HG02610 (cell line): Measurements from ENCODE around the gene CLEC16A.

Experiments used
- ATAC-seq: cut with Tn5 transposase; IDR thresholded peaks from one replicate; pipeline ENCODE4 v1.9.1; 2021; ENCODE audit warnings: mild to moderate bottlenecking, moderate library complexity; ENCODE audit not compliant: unreplicated experiment

The CLEC16A gene

DNA sequence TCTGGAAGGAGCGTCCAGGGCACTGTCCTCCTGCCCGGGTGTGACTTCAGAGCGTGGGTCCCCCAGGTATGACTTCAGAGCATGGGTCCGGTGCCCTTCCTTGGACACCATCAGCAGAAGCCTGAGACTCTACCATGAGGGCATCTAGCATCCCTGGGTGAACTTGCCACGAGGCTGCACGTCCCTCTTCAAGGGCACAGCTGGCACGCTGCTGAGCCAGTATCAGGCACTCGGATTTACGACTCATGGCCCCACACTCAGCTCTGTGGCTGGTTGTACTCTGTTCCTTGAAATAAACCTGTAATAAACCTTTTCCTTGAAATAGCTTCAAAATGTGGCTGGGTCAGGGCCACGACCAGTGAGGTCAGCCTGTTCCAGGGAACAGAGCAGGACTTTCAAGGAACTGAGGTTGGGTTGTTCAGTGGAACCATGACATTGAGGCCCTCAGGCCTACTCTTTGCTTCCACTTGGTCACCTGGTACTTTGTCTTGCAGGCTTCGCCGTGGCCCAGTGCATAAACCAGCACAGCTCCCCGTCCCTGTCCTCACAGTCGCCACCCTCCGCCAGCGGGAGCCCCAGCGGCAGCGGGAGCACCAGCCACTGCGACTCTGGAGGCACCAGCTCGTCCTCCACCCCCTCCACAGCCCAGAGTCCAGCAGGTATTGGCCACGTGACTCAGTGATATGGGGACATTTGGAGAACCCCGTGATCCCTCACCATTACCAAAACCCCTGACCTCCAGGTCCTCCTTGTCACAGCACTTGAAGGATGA, 221.7 kb downstream of the CLEC16A start:
- ATAC-seq: no peak

GRCh38 chr16:11167581-11167980, 223.2 kb downstream of the CLEC16A start:
- no peak for ATAC-seq

DNA sequence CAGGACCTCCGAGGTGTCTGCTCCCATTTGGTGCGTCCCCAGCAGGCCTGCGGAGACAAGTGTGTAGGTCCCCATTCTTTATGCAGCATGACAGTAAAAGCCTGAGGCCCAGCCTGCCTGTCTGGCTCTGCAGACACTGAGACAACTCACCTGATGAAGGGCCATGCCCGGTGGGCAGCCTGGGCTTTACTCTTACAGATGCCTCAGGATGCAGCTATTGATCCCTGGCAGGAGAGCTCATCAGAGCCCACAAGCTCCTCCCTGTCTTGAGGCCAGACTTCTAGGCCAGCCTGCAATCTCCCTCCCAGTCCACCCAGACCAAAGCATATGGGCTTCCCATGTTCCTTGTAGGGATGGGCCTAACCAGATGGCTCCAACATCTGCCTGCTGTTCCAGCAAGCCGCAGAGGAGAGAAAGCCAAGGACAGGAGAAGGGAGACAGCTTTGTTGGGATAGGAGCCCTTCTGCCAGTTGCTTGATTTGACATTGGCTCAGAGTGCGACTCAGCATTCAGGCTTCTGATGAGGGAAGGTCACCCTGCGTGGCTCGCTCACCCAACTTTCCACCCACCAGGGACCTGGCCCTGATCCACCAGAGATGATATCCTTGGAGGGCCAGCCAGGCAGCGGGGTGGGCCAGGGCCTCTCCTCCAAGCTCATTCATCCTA, 224.2 kb downstream of the CLEC16A start:
- no peak for ATAC-seq

- no peak for ATAC-seq
Measured at GRCh38 chr16:11169641-11170040, 225.3 kb downstream of the CLEC16A start.

GRCh38 chr16:11170201-11170600, 225.8 kb downstream of the CLEC16A start:
- no peak for ATAC-seq

GRCh38 chr16:11170696-11171447, 226.5 kb downstream of the CLEC16A start:
- no peak for ATAC-seq

GRCh38 chr16:11171448-11171709, 227.0 kb downstream of the CLEC16A start:
- no peak for ATAC-seq

DNA sequence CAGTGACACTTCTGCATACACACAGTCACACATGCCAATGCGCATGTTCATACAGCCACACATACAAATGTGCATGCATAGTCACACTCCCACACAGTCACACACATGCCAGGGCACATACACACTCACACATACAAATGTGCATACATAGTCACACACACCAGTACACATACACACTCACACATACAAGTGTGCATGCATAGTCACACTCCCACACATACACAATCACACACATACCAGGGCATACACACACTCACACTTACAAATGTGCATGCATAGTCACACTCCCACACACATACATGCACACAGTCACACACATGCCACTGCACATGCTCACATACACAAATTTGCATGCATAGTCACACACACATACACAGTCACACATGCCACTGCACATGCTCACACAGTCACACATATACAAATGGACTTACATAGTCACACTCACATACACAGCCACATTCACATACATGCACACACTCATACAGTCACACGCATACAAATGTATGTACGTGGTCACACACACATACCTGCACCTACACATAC, 227.5 kb downstream of the CLEC16A start:
- no peak for ATAC-seq

DNA sequence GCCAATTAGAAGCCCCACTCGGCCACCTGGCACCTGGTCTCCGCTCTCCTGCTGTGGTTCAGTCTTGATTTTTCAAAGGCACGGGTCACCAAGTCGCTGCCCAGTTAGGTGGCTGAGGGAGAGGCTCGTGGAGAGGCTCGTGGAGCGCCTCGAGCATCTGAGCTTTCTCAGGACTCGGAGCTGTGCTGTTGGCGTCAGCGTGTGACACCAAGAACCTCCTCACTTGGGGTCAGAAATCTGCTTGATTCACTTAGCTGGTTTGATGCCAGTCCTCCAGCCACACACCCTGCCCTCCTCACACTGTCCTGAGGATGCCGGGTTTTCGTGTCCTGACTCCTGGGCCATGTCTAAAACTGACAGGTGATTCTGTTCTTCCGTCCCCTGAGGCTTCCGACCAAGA, 229.1 kb downstream of the CLEC16A start:
- no peak for ATAC-seq

DNA sequence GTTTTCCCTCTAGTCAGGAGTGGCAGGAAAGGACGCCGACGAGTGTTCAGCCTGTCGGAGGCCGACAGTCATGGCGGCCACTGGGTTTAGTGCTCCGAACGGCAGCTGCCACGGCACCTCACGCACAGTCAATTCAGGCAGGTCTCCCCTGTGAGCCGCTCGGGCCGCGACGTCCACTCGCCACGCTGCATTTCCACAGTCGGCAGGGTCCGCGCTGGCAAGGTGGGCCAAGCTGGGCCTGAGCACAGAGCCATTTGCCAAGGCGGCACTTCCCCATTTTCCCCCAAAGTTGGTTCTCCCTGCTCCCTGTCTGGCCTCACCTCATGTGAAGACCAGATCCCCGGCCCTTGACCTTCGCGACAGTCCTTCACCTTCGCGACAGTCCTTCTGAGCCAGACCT, 229.8 kb downstream of the CLEC16A start:
- ATAC-seq: no peak

- peak; percentile 6 for ATAC-seq
Measured at GRCh38 chr16:11175106-11175786, 230.9 kb downstream of the CLEC16A start.

DNA sequence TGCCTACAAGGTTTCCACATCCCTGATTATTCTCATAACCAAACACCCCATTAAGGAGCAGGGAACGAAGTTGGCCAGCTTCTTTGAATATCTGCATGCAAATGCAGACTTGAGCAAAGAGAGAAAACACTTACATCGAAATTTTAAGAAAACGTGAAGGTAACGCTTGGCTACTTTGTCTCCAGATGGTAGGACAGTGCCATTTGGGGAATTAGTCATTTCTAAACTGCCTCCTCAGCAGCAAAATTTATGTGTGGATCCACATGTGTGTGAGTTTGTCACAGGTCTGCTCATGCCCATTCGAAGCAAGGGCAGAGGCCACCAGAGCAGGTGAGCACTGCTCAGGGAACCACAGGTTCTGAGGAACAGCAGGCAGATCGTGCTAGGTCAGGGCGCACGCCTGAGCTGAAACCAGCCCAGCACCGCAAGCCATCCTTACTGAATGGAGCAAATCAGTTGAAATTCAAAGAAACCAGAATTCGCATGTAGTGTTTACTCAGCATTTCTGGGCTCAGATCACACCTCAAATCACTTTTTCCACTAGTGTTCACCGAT, 231.5 kb downstream of the CLEC16A start:
- peak; percentile 55 for ATAC-seq

- ATAC-seq: no peak
Measured at GRCh38 chr16:11177578-11178160, 233.3 kb downstream of the CLEC16A start.

GRCh38 chr16:11178424-11178823, 234.1 kb downstream of the CLEC16A start:
- ATAC-seq: no peak

DNA sequence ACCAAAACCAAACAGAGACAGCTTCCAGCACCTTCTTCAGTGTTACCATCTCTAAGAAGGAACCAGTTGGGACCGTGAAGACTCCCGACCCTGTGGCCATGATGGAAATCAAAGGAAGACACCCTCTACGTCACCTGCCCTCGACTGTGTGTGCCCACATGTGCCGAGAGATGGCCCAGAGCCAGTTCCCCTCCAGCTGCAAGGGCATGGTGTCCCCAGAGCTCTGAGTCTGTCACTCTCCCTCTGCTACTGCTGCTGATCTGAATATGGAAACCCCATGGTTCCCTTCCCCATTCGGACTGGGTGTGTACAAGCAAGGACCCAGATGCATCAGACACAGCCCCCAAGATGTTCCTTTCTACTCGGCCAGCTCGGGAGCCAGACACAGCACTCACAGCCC, 235.2 kb downstream of the CLEC16A start:
- no peak for ATAC-seq

DNA sequence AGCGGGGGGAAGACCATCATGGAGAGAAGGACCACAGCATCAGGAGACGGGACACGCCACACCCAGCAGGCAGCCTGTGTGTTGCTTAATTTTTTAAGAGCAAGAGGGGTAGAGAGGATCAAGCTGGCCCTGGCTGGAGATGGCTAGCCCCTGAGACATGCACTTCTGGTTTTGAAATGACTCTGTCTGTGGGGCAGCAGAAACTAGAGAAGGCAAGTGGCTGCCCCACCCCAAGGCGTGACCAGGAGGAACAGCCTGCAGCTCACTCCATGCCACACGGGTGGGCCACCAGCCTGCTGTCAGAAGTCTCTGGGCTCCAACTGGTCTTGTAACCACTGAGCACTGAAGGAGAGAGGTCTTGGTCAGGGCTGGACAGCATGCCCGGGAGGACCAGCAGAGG, 236.1 kb downstream of the CLEC16A start:
- ATAC-seq: no peak

DNA sequence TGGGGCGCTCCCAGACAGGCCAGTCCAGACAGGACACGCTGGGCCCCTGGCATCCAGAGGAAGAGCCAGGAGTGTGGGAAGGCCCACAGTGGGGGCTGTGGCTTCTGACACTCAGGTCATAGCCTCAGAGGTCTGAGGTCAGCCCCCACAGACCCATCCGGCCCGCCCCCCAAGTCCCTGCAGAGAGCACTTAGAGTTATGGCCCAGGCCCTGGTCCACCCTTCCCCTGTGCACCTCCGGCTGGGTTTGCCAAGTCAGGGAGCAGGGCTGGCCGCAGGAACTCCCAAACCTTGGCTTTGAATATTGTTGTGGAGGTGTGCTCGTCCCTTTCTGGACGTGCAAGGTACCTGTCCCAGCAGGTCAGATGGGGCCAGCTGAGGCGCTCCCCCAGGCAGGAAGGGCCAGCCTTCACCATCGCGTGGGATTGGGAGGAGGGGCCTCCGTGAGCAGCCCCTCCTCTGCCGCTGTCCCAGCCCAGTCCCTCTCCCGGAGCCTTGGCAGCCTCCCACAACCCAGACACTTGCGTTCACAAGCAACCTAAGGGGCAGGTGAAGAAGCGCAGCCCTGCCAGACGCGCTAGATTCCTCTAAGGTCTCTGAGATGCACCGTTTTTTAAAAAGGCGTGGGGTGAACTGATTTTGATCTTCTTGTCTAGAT, 237.0 kb downstream of the CLEC16A start:
- ATAC-seq: no peak

DNA sequence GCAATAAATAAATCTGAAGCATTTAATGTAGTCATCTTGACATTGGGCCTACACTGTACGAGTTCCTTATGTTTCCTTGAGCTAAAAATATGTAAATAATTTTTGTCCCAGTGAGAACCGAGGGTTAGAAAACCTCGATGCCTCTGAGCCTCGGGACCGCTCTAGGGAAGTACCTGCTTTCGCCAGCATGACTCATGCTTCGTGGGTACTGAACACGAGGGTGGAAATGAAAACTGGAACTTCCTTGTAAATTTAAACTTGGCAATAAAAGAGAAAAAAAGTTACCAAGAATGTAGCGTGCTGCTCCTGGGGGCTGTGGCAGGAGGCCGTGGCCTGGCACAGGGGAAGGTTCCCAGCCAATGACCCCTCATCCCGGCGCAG, 237.5 kb downstream of the CLEC16A start:
- no peak for ATAC-seq

DNA sequence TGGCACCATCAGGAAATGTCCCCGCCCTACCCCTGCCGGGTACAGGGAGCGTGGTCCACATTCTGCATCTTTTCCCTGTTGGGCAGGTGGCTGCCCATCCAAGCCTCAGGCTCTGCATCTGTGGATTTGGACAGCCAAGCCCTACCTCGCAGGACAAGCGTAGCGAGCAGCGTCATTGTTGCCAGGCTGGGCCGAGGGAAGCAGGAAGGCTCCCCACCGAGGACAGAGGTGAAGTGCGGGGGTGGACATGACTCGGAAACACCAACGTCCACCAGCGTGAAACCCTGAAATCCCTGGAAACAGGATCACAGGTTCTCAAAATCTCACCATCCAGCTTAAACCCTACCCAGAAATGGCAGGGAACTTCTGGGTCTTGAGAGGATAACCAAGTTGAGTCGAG, 238.0 kb downstream of the CLEC16A start:
- no peak for ATAC-seq
